Trophoblast cell (in vitro differentiated cells and primary cell): ENCODE data around the gene RHEB.
A peak's percentile ranks its signal among the peaks of the same experiment; 100 is the strongest.

Source experiments
- DNase-seq, 2 donors: peaks; one replicate each; pipeline ENCODE4 v3.0.0-alpha.2; 2016
- H2AFZ ChIP-seq: 2 replicates; pipeline ENCODE4 v1.6.1; 2013; ENCODE audit warnings: low read length, moderate library complexity, mild to moderate bottlenecking; ENCODE audit not compliant: insufficient read depth, poor library complexity
- H2AK5ac ChIP-seq: 2 replicates; pipeline ENCODE4 v1.6.1; 2013; ENCODE audit warnings: mild to moderate bottlenecking, low read length
- H2BK120ac ChIP-seq: 2 replicates; pipeline ENCODE4 v1.6.1; 2013; ENCODE audit warnings: low read length, mild to moderate bottlenecking, moderate library complexity; ENCODE audit not compliant: insufficient read depth, poor library complexity
- H2BK12ac ChIP-seq: 2 replicates; pipeline ENCODE4 v1.6.1; 2013; ENCODE audit warnings: mild to moderate bottlenecking, low read length, moderate library complexity
- H2BK5ac ChIP-seq: 2 replicates; pipeline ENCODE4 v1.6.1; 2013; ENCODE audit warnings: low read length, low read depth, moderate library complexity, mild to moderate bottlenecking; ENCODE audit not compliant: poor library complexity
- H3K14ac ChIP-seq: 2 replicates; pipeline ENCODE4 v1.6.1; 2013; ENCODE audit warnings: mild to moderate bottlenecking, low read length
- H3K18ac ChIP-seq: 2 replicates; pipeline ENCODE4 v1.6.1; 2013; ENCODE audit warnings: mild to moderate bottlenecking, low read length
- H3K23ac ChIP-seq: 2 replicates; pipeline ENCODE4 v1.6.1; 2013; ENCODE audit warnings: low read length
- H3K27ac ChIP-seq: 2 replicates; pipeline ENCODE4 v1.5.1; 2013; ENCODE audit warnings: low read depth, mild to moderate bottlenecking, inconsistent platforms, low read length, moderate library complexity
- H3K27me3 ChIP-seq: 2 replicates; pipeline ENCODE4 v1.6.1; 2013; ENCODE audit warnings: inconsistent platforms, mild to moderate bottlenecking, low read length, moderate library complexity; ENCODE audit not compliant: insufficient read depth
- H3K36me3 ChIP-seq, 2 experiments: 1 replicate in 1 of 2; 2 replicates in 1 of 2; pipeline ENCODE4 v1.6.1; 2013; ENCODE audit warnings: low read length in 2 of 2, mild to moderate bottlenecking in 2 of 2, moderate library complexity in 1 of 2; ENCODE audit not compliant: insufficient read depth in 2 of 2, control insufficient read depth in 1 of 2
- H3K4ac ChIP-seq: 2 replicates; pipeline ENCODE4 v1.6.1; 2013; ENCODE audit warnings: low read depth, mild to moderate bottlenecking, low read length, moderate library complexity
- H3K4me1 ChIP-seq, 2 experiments: 1 replicate in 1 of 2; 2 replicates in 1 of 2; pipeline ENCODE4 v1.6.1; 2013; ENCODE audit warnings: low read length in 2 of 2, mild to moderate bottlenecking in 2 of 2, moderate library complexity in 1 of 2; ENCODE audit not compliant: insufficient read depth in 2 of 2, control insufficient read depth in 1 of 2
- H3K4me2 ChIP-seq: 2 replicates; pipeline ENCODE4 v1.6.1; 2013; ENCODE audit warnings: inconsistent platforms, mild to moderate bottlenecking, low read length, moderate library complexity
- H3K4me3 ChIP-seq: 2 replicates; pipeline ENCODE4 v1.5.1; 2013; ENCODE audit warnings: mild to moderate bottlenecking, low read depth, low read length, inconsistent platforms
- H3K79me1 ChIP-seq: one replicate; pipeline ENCODE4 v1.6.1; 2013; ENCODE audit warnings: low read length
- H3K79me2 ChIP-seq: 2 replicates; pipeline ENCODE4 v1.6.1; 2013; ENCODE audit warnings: low read length, mild to moderate bottlenecking; ENCODE audit not compliant: control insufficient read depth, insufficient read depth, poor library complexity
- H3K9ac ChIP-seq: 2 replicates; pipeline ENCODE4 v1.6.1; 2013; ENCODE audit warnings: mild to moderate bottlenecking, low read length
- H3K9me3 ChIP-seq: 2 replicates; pipeline ENCODE4 v1.6.1; 2013; ENCODE audit warnings: low read depth, mild to moderate bottlenecking, control low read depth, inconsistent platforms, low read length; ENCODE audit not compliant: insufficient read depth
- H4K12ac ChIP-seq: 2 replicates; pipeline ENCODE4 v1.6.1; 2013; ENCODE audit warnings: low read depth, mild to moderate bottlenecking, low read length, moderate library complexity
- H4K8ac ChIP-seq: 2 replicates; pipeline ENCODE4 v1.6.1; 2013; ENCODE audit warnings: low read depth, mild to moderate bottlenecking, low read length, moderate library complexity
- H4K91ac ChIP-seq: one replicate; pipeline ENCODE4 v1.6.1; 2013; ENCODE audit warnings: low read depth, mild to moderate bottlenecking, low read length, moderate library complexity
- WGBS: extraction: QIAGEN DNeasy Blood & Tissue Kit; methylation state at CpG from one replicate; pipeline ENCODE4 v1.1.7; 2013; ENCODE audit warnings: missing lambda C conversion rate; ENCODE audit not compliant: insufficient read length, insufficient coverage; ENCODE audit errors: extremely low coverage; 5-methylcytosine and 5-hydroxymethylcytosine counted together

The RHEB gene

GRCh38 chr7:151559557-151560183 lies 40.0 kb upstream of the RHEB start:
- H3K4me1 ChIP-seq, result peaks cover 0 to 1% of the 10 kb centered on the region in 2 experiments
- no peaks in the 10 kb centered on the region for H3K79me1 ChIP-seq
- no peak overlapping the region for H3K18ac ChIP-seq
- H3K4me3 ChIP-seq, result no peak overlapping the region
- no peak overlapping the region for H2BK5ac ChIP-seq
- no peak overlapping the region for H2BK120ac ChIP-seq
- peaks cover 10 to 21% of the 10 kb centered on the region in 2 experiments for H3K36me3 ChIP-seq
- H3K23ac ChIP-seq, result no peak overlapping the region
- no peak overlapping the region for H3K4ac ChIP-seq
- no peak overlapping the region for H3K9ac ChIP-seq
- H2AK5ac ChIP-seq, result no peak overlapping the region
- no peak overlapping the region for H4K8ac ChIP-seq
- no peak overlapping the region for H3K4me2 ChIP-seq
- no peaks in the 10 kb centered on the region for H3K27me3 ChIP-seq
- no peak overlapping the region for H3K14ac ChIP-seq
- H4K91ac ChIP-seq, result no peak overlapping the region
- no peak overlapping the region for H4K12ac ChIP-seq
- no peaks in the 10 kb centered on the region for H3K9me3 ChIP-seq
- no peak overlapping the region for H2AFZ ChIP-seq
- DNase-seq, result no peak
- no peak overlapping the region for H3K27ac ChIP-seq
- H3K79me2 ChIP-seq, result no peaks in the 10 kb centered on the region
- H2BK12ac ChIP-seq, result no peak overlapping the region
- WGBS, result no CpG with 5 or more reads among the region's 5 CpGs

DNA sequence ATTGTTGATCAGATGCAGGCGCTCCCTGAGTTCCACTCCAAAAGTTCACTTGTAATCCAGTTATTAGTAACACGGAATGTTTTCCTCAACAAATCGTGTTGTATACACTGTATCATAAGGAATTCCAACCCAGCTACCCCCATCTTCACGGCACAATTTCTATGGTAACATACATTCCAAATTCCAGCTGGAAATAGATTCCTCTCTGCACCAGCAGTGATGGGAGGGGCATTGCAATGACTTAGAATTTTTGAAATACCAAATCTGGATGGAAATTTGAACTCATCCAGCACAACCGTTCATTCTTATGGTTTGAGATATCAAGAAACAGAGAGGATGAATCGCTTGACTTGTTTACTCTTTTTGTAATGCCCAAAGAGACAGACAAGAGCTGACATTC lies 38.9 kb upstream of the RHEB start:
- Histone ChIP-seq H3K4ac (no peak overlapping the region), H2BK120ac (no peak overlapping the region), H2BK5ac (no peak overlapping the region), H3K23ac (no peak overlapping the region), H4K8ac (no peak overlapping the region), H3K14ac (no peak overlapping the region), H2AK5ac (no peak overlapping the region), H3K27ac (no peak overlapping the region), H3K4me2 (no peak overlapping the region), H2AFZ (no peak overlapping the region), H3K9ac (no peak overlapping the region), H3K4me1 (no peaks in the 10 kb centered on the region), H2BK12ac (no peak overlapping the region), H4K91ac (no peak overlapping the region), H3K79me2 (no peaks in the 10 kb centered on the region), H3K79me1 (no peaks in the 10 kb centered on the region), H4K12ac (no peak overlapping the region), H3K4me3 (no peak overlapping the region), H3K27me3 (no peaks in the 10 kb centered on the region), H3K9me3 (no peaks in the 10 kb centered on the region), H3K18ac (no peak overlapping the region), H3K36me3 (peaks cover 5 to 15% of the 10 kb centered on the region in 2 experiments)
- peak; percentile 80 to 92 for DNase-seq
- no CpG with 5 or more reads among the region's 6 CpGs for WGBS

- no peak overlapping the region for H2BK5ac ChIP-seq
- H3K79me2 ChIP-seq, result no peaks in the 10 kb centered on the region
- no peaks in the 10 kb centered on the region for H3K27me3 ChIP-seq
- no peak overlapping the region for H2BK12ac ChIP-seq
- peaks cover 11 to 13% of the 10 kb centered on the region in 2 experiments for H3K4me1 ChIP-seq
- H3K4ac ChIP-seq, result no peak overlapping the region
- H2BK120ac ChIP-seq, result no peak overlapping the region
- no peaks in the 10 kb centered on the region for H3K79me1 ChIP-seq
- no peak overlapping the region for H3K4me3 ChIP-seq
- DNase-seq, result no peak
- no peak overlapping the region for H3K4me2 ChIP-seq
- no peak overlapping the region for H3K27ac ChIP-seq
- H3K9ac ChIP-seq, result no peak overlapping the region
- no peak overlapping the region for H4K8ac ChIP-seq
- no peak overlapping the region for H4K91ac ChIP-seq
- H3K14ac ChIP-seq, result no peak overlapping the region
- H4K12ac ChIP-seq, result no peak overlapping the region
- H2AFZ ChIP-seq, result no peak overlapping the region
- H3K18ac ChIP-seq, result no peak overlapping the region
- no peaks in the 10 kb centered on the region for H3K9me3 ChIP-seq
- H3K36me3 ChIP-seq, result peaks cover 5 to 13% of the 10 kb centered on the region in 2 experiments
- no peak overlapping the region for H3K23ac ChIP-seq
- no CpG with 5 or more reads among the region's 12 CpGs for WGBS
- no peak overlapping the region for H2AK5ac ChIP-seq
Measured at GRCh38 chr7:151556592-151556991, 36.9 kb upstream of the RHEB start.

GRCh38 chr7:151553356-151553755 lies 33.7 kb upstream of the RHEB start:
- Histone ChIP-seq H3K79me2 (no peaks in the 10 kb centered on the region), H2AK5ac (no peak overlapping the region), H3K14ac (no peak overlapping the region), H3K27me3 (no peaks in the 10 kb centered on the region), H3K9me3 (no peaks in the 10 kb centered on the region), H3K9ac (no peak overlapping the region), H3K4ac (no peak overlapping the region), H2BK5ac (no peak overlapping the region), H3K4me3 (no peak overlapping the region), H4K8ac (no peak overlapping the region), H2BK12ac (no peak overlapping the region), H3K27ac (no peak overlapping the region), H3K23ac (no peak overlapping the region), H2BK120ac (no peak overlapping the region), H4K91ac (no peak overlapping the region), H3K79me1 (no peaks in the 10 kb centered on the region), H4K12ac (no peak overlapping the region), H3K36me3 (peaks cover 0 to 2% of the 10 kb centered on the region in 2 experiments), H3K4me1 (peaks cover 11 to 13% of the 10 kb centered on the region in 2 experiments), H3K18ac (no peak overlapping the region), H2AFZ (no peak overlapping the region), H3K4me2 (no peak overlapping the region)
- DNase-seq, result peak in 1 of 2 donors; percentile 38
- WGBS, result no CpG with 5 or more reads among the region's 15 CpGs
